Amniotic stem cell (primary cell): ENCODE measurements around the gene KCNN3.

ENCODE experiments used
- DNase-seq: peaks from one replicate; lab custom pipeline; 2025; lab: John Stamatoyannopoulos, UW

Gene KCNN3

GRCh38 chr1:154749078-154749760 lies 120.9 kb downstream of the KCNN3 start:
- DNase-seq: no peak

- DNase-seq: no peak
Measured at GRCh38 chr1:154748405-154748775, 121.7 kb downstream of the KCNN3 start.

GRCh38 chr1:154747740-154748404 lies 122.2 kb downstream of the KCNN3 start:
- DNase-seq: no peak

GRCh38 chr1:154747380-154747739 lies 122.7 kb downstream of the KCNN3 start:
- DNase-seq: no peak

- DNase-seq: no peak
Measured at GRCh38 chr1:154746622-154747299, 123.3 kb downstream of the KCNN3 start.

GRCh38 chr1:154745750-154746425 lies 124.2 kb downstream of the KCNN3 start:
- no peak for DNase-seq

- DNase-seq: no peak
Measured at GRCh38 chr1:154745286-154745731, 124.8 kb downstream of the KCNN3 start.

- DNase-seq: no peak
Measured at GRCh38 chr1:154744352-154745035, 125.6 kb downstream of the KCNN3 start.

- DNase-seq: no peak
Measured at GRCh38 chr1:154743526-154744036, 126.5 kb downstream of the KCNN3 start.

GRCh38 chr1:154742606-154743005 lies 127.5 kb downstream of the KCNN3 start:
- no peak for DNase-seq

GRCh38 chr1:154741741-154742495 lies 128.2 kb downstream of the KCNN3 start:
- DNase-seq: no peak

- no peak for DNase-seq
Measured at GRCh38 chr1:154741327-154741726, 128.8 kb downstream of the KCNN3 start.

- no peak for DNase-seq
Measured at GRCh38 chr1:154739654-154740053, 130.4 kb downstream of the KCNN3 start.

- no peak for DNase-seq
Measured at GRCh38 chr1:154736841-154737240, 133.2 kb downstream of the KCNN3 start.

GRCh38 chr1:154735804-154736168 lies 134.3 kb downstream of the KCNN3 start:
- no peak for DNase-seq

- DNase-seq: no peak
Measured at GRCh38 chr1:154735061-154735803, 134.8 kb downstream of the KCNN3 start.

- no peak for DNase-seq
Measured at GRCh38 chr1:154733621-154734020, 136.5 kb downstream of the KCNN3 start.

GRCh38 chr1:154730986-154731489 lies 139.0 kb downstream of the KCNN3 start:
- no peak for DNase-seq

GRCh38 chr1:154730259-154730658 lies 139.8 kb downstream of the KCNN3 start:
- DNase-seq: no peak

- DNase-seq: no peak
Measured at GRCh38 chr1:154729577-154729976, 140.5 kb downstream of the KCNN3 start.
